DND-41 (cell line): ENCODE measurements around the gene CACHD1.

ENCODE experiments used
- CTCF ChIP-seq: IDR thresholded peaks from 2 replicates; pipeline ENCODE4 v1.5.1; 2012; ENCODE audit warnings: borderline replicate concordance, low read length, moderate library complexity, mild to moderate bottlenecking; ENCODE audit not compliant: poor library complexity, severe bottlenecking; ENCODE audit errors: extremely low read depth
- EZH2 ChIP-seq: IDR thresholded peaks from 3 replicates; pipeline ENCODE4 v1.6.1; 2012; ENCODE audit warnings: borderline replicate concordance, low read depth, mild to moderate bottlenecking, moderate library complexity, low read length, inconsistent platforms; ENCODE audit not compliant: severe bottlenecking

- TF ChIP-seq EZH2 (no peak), CTCF (no peak)
Measured at GRCh38 chr1:64679177-64679576, 209.2 kb downstream of the CACHD1 start.
